Activated T-cell treated with anti-CD3 and anti-CD28 coated beads for 48 hours (primary cell): Measurements from ENCODE around the gene PLA2G4E.
A peak's percentile ranks its signal among the peaks of the same experiment; 100 is the strongest.

Source experiments
- DNase-seq: peaks from one replicate; pipeline ENCODE4 v3.0.0-alpha.2; 2020; ENCODE audit warnings: low read depth

PLA2G4E gene, protein sequence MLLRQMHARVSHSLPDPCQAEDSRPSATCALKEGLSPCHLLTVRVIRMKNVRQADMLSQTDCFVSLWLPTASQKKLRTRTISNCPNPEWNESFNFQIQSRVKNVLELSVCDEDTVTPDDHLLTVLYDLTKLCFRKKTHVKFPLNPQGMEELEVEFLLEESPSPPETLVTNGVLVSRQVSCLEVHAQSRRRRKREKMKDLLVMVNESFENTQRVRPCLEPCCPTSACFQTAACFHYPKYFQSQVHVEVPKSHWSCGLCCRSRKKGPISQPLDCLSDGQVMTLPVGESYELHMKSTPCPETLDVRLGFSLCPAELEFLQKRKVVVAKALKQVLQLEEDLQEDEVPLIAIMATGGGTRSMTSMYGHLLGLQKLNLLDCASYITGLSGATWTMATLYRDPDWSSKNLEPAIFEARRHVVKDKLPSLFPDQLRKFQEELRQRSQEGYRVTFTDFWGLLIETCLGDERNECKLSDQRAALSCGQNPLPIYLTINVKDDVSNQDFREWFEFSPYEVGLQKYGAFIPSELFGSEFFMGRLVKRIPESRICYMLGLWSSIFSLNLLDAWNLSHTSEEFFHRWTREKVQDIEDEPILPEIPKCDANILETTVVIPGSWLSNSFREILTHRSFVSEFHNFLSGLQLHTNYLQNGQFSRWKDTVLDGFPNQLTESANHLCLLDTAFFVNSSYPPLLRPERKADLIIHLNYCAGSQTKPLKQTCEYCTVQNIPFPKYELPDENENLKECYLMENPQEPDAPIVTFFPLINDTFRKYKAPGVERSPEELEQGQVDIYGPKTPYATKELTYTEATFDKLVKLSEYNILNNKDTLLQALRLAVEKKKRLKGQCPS

DNA sequence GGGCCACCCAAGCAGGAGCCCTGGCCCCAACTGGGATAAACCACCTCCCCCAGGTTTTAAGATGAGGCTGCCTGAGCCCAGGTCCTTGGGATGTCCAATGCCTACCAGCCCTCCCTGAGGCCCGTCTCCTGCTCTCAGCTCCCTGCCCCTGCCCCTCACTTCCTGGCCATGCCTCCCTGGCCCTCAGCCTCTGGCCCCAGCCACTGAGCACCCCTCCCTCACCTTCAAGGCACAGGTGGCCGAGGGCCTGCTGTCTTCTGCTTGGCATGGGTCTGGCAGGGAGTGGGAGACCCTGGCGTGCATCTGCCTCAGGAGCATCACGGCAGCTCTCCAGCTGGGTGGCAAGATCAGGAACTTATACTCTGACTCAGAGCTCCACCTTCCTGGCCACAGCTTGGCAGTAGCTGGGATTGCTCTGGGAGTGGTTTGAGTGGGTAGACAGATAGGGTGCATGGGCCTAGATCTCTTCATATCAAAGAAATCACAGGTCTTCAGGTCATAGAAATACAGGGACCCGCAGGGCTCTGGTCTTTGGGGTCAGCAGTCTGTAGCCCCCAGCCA is at the start of gene PLA2G4E:
Gene PLA2G4E, minus strand, starts transcription at position 330 of the 561 bp plus-strand sequence. Its CDS starts 12 bp downstream, at position 318.
- DNase-seq: no peak

DNA sequence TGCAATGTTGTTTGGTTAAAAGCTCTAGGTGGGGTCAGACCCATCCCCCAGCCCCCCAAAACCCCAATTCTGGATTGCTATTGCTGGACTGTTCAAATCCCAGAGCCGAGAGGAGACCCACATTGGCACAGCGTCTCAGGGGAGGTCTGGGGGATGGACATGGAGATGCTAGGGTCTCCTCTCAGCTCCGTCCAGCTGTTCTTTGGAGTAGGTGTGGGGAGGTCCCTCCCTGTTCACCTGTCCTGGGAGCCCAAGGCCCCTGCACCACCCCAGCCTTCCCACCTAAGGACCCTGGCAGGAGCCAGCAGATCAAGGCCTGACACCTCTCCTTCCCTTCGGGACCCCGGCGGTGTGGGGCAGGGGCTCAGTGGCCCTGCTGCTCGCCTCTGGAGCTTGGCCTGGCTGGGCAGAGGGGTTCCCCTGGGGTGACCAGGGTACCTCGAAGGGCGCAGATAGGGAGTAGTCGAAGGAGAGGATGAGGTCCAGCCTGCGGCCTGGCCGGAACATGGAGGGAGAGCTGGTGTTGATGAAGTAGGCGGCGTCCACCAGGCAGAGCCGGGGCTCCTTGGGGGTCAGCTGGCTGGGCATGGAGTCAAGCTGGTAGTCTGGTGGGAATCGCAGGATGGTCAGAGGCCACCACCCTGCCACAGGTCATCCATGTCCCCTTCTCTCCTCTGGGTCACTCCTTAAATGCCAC is 49.6 kb upstream of the PLA2G4E start:
- no peak for DNase-seq

- DNase-seq: no peak
Measured at GRCh38 chr15:42069496-42070278, 48.8 kb upstream of the PLA2G4E start.

DNA sequence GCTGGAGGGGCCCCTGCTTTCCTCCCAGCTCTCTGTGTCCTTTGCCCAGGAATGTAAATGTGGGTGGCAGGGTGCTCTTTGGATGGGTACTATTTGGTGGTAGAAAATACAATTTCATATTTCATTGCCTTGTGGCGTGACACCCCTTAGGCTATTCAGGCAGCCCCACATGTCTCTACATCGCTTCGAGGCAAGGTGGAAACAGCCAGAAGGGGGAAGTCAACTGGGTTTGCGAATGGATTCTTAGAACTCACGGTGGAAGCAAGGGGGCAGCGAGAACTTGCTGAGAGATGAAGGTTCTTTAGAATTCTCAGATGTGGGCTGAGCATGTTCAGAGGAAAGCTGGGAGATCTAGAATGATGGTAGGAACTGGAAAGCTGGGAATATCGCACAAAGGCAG is 48.2 kb upstream of the PLA2G4E start:
- no peak for DNase-seq

DNA sequence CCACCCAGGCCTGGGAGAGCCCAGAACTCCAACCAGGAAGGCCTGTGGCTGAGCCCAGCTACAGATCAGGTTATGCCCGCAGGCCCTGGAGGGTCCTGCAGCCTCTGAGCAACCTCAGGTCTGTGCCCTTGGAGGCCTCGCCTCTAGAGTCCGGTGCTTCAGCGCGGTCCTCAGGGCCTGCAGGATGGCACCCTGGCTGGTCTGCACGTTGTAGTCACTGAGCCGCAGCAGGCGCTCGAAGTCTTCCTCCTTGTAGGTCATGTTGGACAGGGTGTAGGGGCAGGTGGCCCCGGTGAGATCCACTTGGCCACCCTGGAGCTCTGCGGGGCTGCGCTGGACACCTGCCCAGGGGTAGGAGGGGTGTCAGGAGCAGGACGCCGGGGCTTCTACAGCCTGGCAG is 47.8 kb upstream of the PLA2G4E start:
- DNase-seq: no peak

DNA sequence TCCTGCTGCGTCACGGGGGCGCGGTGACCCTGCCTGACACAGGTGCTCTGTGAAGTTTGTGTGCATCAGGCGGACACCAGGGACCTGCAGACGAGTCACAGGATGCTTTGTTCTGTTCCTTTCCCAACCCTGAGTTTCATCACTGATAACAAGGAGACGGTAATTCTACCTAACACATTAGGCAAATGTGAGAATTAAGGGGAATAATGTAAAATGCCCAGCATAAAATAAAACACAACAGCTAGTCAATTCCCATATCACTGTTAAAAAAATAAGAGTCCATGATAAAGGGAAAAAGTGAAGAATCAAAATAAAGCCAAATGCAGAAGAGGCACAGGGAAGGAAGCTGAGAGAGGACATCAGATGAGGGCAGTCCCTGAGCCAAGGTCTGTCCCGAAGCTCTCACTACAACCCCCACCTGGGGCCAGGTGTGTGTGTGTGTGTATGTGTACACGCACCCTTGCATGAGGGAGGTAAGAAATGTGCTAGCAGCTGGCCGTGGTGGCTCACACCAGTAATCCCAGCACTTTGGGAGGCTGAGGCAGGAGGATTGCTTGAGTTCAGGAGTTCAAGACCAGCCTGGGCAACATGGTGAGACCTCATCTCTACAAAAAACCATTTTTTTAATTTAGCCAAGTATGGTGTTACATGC is 46.0 kb upstream of the PLA2G4E start:
- DNase-seq: no peak

DNA sequence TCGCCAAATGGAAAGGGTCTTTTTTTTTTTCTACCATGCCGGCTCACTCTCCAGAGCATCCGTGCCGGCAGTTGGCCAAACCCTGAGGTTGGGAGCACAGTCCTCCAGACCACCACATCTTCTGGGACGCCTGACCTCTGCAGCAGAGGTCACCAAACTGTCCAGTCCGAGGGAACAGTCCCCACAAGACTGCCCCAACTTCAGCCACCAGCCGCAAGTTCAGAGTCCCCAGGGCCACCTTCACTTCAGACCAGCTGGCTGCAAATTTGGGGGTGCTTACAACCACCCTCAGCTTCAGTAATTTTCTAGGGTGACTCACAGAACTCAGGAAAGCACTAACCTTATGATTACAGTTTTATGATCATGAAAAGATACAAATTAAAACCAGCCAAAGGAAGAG is 44.6 kb upstream of the PLA2G4E start:
- DNase-seq: no peak

GRCh38 chr15:42065033-42065432 is 44.2 kb upstream of the PLA2G4E start:
- DNase-seq: no peak

- DNase-seq: no peak
Measured at GRCh38 chr15:42064271-42064670, 43.4 kb upstream of the PLA2G4E start.

DNA sequence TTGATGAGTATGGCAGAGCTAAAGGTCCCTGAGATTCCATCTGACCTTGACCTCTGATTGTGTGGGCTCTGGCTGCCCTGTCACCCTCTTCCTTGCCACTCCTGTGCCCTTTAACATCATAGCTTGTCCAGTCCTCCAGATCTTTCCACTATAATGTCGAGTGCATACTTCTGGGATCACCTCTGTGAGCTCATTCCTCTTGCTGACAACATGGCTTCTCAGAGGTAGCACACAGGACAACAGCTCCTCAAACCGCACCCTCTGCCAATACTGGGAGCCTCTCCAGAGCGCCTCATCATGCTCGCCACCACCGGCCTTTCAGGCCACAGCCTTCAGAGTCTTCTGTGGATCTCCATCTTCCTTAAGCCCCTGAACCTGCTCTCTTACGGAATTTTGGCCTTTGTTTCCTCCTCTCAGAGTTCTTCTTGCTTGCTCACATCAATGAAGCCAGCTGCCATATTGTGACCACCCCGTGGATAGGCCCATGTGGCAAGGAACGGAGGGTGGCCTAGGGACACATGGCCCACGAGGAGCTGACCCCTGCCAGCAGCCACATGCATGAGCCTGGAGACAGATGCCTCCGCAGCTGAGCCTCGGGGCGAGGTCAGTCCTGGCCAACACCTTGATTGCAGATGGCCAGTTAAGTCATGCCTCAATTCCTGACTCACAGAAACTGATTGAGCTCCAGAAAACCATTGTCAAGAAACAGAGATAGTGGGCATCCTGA is 42.4 kb upstream of the PLA2G4E start:
- no peak for DNase-seq

DNA sequence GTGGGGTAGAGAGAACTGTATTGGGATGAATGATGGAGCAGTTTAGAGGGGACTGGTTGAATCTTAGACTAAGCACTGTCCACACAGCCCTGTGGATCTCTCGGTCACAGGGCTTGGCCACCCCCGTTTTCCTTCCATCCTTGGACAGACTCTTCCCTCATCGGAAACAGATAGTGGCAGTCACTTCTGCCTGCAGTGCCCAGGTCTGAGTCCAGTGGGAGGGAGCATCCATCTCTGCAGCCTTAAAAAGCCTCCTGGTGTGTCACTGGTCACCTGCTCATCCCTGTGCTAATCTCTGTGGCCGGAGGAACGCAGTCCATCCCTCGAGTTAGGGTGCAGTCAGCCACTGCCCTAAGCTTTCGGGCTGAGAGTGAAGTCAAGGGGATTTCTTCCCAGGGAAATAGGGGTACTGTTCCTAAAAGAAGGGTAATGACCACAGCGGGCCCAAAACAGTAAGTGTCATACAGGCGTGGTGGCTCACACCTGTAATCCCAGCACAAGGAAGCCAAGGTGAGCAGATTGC is 41.5 kb upstream of the PLA2G4E start:
- DNase-seq: no peak

GRCh38 chr15:42060797-42061196 is 40.0 kb upstream of the PLA2G4E start:
- no peak for DNase-seq

GRCh38 chr15:42060477-42060763 is 39.6 kb upstream of the PLA2G4E start:
- no peak for DNase-seq

DNA sequence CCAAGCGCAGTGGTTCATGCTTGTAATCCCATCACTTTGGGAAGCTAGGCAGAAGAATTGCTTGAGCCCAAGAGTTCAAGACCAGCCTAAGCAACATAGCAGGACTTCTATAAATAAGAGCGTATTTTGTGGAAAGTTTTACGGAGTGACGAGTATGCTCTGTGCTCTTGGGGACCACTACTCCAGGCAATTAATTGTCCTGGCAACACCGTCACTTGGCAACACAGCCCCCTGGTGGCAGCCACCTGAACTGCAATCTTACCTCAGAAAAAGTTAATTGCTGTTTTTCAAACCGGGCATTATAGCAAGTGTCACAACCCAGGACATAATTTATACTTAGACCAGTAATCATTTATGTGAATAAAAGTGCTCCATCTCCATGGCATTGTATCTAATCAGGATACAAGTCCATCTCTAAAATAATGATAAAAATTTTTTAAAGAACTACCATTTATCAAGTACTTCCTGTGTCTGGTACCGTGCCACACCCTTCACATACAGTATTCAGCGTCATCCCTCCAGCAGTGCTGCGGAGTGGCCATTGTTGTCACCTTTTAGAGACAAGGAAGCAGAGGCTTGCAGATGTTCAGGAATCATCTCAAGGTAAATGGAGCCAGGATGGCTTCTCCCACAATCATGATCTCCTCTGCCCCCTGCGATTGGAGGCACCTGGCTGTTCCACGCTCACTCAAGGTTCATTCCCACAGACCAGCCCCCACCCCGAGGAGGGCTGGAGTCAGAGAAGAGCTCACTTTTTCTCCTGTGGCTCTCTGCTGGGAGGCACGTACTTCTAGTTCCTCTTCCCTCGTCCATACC is 39.0 kb upstream of the PLA2G4E start:
- DNase-seq: peak; percentile 54

DNA sequence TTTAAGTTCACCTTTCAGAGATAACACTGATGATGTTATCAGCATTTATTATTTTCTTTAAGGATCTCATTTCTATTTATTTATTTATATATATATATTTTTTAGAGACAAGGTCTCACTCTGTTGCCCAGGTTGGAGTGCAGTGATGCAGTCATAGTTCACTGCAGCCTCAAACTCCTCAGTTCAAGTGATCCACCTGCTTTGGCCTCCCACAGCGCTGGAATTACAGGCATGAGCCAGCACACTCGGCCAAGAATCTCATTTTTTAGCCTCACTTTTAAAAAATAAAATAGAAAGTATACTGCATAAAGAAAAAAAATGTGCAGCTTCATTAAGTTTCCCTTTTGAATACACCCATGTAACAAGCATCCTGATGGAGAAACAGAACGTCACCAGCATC is 37.9 kb upstream of the PLA2G4E start:
- DNase-seq: no peak

DNA sequence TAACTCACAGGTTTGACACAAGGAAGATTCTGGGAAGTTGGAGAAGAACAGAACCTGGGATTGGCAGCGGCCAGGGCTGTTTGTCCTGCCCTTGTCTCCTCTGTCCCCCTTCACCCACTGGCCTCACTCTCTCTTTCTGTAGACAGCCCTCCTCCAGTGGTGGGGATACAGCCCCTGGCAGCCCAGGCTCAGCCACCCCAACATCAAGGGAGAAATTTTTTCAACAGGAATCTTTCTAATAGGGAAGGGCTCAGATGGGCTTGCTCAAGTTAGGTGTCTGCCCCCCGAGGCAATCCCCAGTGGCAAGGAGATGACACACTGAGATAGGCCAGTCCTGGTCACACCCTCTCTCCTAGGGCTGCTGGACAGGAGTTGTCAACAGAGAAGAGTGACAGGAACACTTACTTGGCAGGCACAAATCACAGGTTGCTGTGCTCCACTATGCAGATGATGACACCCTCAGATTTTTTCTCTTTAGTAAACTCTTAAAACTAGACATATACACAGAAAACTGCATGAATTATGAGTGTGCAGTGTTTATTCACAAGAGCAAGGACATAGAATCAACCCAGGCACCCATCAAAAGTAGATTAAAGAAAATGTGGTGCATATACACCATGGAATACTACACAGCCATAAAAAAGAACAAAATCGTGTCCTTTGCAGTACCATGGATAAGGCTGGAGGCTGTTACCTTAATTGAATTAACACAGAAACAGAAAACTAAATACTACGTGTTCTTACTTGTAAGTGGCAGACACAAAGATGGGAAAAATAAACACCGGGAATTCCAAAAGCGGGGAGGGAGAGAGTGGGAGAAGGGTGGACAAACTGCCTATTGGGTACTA is 37.2 kb upstream of the PLA2G4E start:
- no peak for DNase-seq

DNA sequence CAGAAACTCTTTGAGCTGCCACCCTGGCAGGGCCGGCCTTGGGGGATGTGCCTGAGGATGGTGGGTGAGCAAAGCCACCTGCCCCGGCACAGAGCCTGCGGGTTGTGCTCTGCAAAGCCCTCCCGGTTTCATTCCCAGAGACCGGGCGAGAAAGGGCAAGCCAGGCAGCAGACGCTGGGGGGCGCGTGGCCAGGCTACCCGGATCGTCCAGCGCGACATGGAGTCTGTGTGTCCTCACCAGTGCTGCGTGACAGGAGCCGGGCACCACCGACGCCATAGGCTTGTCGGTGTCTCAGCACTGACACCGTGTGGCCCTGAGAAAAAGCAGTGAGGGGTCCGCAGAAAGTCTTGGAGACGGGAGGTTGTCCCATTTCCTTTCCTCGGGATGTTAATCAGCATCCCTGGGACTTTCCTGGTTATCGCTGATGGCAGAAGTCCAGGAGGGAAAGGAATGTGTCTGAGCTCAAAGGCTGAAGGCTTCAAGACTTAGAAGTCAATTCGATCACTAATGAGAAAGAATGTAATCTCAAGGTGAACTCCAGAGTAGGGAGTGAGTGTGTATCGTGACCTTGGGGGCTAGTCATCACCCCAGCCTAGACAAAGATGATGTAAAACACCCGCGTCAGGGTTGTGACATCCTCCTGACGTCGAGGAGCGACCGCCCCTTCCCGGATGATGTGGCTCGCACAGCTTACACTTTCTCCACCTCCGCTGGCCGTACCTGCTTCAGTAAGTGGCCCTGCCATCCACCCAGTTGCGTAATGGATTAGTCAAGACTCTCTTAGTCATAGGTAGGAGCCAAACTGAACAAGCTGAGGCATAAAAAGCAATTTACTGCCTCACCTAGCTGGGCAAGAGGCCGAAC is 36.3 kb upstream of the PLA2G4E start:
- peak; percentile 58 for DNase-seq
